ENCODE measurements around the gene ERGIC3. TPM values are rescaled to one million over a fixed set of nuclear protein-coding genes. Genes with fewer than 3 reads are reported as not detected.
"Not testable (repeated sequence)": the region's sequence is repeated elsewhere in the genome, so short reads cannot be mapped to it uniquely, and the experiment has no call there.

Gene ERGIC3
- polyA plus RNA-seq, 6 donors from 2014 or later: 103 to 141 (median 117) TPM

DNA sequence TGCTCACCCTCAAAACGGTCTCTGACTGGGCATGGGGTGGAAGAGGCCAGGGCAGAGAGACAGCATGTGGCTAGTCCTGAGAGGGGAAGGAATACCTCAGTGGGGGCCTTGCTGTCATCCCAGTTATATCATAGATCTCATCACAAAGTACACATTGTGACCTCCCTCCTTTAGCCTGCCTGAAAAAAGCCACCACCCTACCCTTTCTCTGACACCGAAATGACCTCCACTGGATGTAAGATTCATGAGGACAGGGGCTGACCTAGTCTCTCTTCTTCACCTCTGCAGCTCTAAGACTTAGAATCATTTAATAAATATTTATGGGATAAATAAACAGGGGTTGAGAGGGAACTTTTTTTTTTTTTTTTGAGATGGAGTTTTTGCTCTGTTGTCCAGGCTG, 12.3 kb upstream of the ERGIC3 start, which contains the start of gene C20orf173:
Gene C20orf173 (minus strand): TSS at position 101 of the 400 bp plus-strand sequence. CDS start 279 bp downstream, outside the sequence.
- ATAC-seq (ENCODE audit: low read depth in 2 of 2): no peak
- no peak for DNase-seq
- Mint-ChIP-seq H3K27ac (no peak within 1 kb of the TSS), H3K9me3 (no peaks in the 10 kb centered on the region), H3K36me3 (no peaks in the 10 kb centered on the region), H3K4me1 (peaks cover 0 to 5% (median 0%) of the 10 kb centered on the region in 3 donors), H3K27me3 (no peaks in the 10 kb centered on the region), H3K4me3 (no peak within 1 kb of the TSS)

DNA sequence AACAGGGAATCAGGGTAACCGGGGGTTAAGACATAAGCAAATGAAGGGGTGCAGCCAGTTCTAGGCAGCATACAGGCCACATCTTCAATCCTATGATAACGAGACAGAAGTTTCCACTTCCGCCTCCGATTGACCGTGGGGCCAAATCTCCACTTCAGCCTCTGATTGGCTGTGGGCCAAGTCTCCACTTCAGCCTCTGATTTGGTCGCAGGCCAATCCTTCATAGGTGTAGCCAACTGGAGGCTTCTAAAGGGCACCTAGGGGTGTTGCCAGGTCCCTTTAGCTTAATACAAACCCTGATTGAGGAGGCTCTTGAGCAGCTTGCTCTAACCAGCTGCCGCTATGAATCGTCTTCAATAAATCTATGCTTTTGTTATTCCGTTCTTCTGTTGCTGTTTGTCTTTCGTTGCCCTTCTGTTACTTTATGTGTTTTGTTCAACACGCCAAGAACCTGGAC, 2.1 kb upstream of the ERGIC3 start:
- no peaks in the 10 kb centered on the region for H3K9me3 Mint-ChIP-seq
- peak overlapping the region in 4 of 6 donors; percentile 37 to 76 (median 48) for H3K27ac Mint-ChIP-seq
- peak overlapping the region in 5 of 8 donors; percentile 19 to 78 (median 47) for H3K4me3 Mint-ChIP-seq
- H3K36me3 Mint-ChIP-seq: no peaks in the 10 kb centered on the region
- H3K4me1 Mint-ChIP-seq: peaks cover 12 to 32% (median 27%) of the 10 kb centered on the region in 3 donors
- no peaks in the 10 kb centered on the region for H3K27me3 Mint-ChIP-seq
- peak; percentile 46 for DNase-seq
- ATAC-seq (ENCODE audit: low read depth in 2 of 2): peak; percentile 23 to 69

DNA sequence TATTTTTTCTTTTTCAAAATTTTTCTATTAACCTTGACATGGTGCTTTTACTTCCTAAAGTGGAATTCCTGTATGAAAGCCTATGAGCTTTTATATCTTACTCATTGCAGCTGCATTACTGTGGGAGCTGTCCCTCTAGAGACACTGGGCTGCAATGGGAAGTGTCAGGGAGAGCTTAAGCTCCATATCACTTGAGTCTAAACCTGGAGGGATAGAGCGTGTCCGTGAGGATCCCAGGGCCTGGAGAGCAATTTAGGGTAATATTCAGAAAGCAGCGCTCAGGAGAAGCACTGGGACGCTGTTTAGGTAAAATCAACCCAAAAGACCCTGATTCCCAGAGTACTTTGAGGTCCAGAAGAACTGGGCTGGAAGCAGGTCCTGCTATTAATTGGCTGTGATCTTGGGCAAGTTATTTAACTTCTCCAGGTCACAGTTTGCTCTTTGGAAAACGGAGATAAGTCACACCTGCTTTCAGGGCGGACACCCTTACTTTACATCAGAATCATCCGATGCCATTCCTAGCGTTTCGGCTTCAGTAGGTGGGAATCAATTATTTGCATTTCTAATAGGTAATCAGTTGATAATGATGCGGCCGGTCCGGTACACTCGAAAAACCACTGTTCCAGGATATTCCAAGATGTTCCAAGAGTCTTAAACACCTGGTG, 628 bp upstream of the ERGIC3 start:
- DNase-seq: no peak
- Mint-ChIP-seq H3K9me3 (no peaks in the 10 kb centered on the region), H3K27me3 (no peaks in the 10 kb centered on the region), H3K36me3 (no peaks in the 10 kb centered on the region), H3K27ac (peak overlapping the region in 5 of 6 donors; percentile 67 to 97 (median 87)), H3K4me1 (peaks cover 12 to 32% (median 27%) of the 10 kb centered on the region in 3 donors), H3K4me3 (peak overlapping the region; percentile 89 to 95 (median 92))
- no peak for ATAC-seq (ENCODE audit: low read depth in 2 of 2)

GRCh38 chr20:35542990-35543389, 1.1 kb downstream of the ERGIC3 start:
- peak overlapping the region in 1 of 6 donors; percentile 74 for H3K27ac Mint-ChIP-seq
- no peak for ATAC-seq (ENCODE audit: low read depth in 2 of 2)
- H3K27me3 Mint-ChIP-seq: no peaks in the 10 kb centered on the region

DNA sequence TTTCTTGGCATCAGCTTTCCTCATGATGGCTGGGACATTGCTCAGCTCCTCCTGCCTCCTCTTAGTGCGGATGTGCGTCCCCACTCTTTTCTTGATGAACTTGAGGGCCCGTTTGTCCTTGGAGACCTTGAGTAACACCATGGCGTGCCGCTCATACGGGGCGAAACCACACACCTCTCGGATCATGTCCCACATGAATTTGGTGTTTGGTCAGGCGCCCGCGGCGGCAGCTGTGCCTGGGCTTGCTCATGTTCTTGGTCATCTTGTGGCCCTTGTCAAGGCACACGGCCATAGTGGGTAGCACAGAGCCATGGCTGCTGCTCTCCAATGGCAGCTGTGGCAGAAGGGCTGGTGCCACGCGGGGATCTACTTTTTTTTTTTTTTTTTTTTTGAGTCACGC, 2.6 kb downstream of the ERGIC3 start:
- Mint-ChIP-seq H3K27ac (no peak overlapping the region), H3K9me3 (no peaks in the 10 kb centered on the region), H3K36me3 (peaks cover 0 to 5% of the 10 kb centered on the region in 2 donors), H3K4me1 (peaks cover 12 to 32% (median 27%) of the 10 kb centered on the region in 3 donors), H3K27me3 (no peaks in the 10 kb centered on the region), H3K4me3 (peak overlapping the region in 3 of 8 donors; percentile 28 to 89 (median 44))
- DNase-seq (no peak), ATAC-seq (ENCODE audit: low read depth in 2 of 2) (no peak)

More at GRCh38 chr20:35542990-35543389, 1.1 kb downstream of the ERGIC3 start:
- H3K4me3 Mint-ChIP-seq: peak overlapping the region; percentile 89 to 95 (median 92)
- H3K4me1 Mint-ChIP-seq: peaks cover 12 to 32% (median 27%) of the 10 kb centered on the region in 3 donors
- no peak for DNase-seq
- no peaks in the 10 kb centered on the region for H3K9me3 Mint-ChIP-seq
- no peaks in the 10 kb centered on the region for H3K36me3 Mint-ChIP-seq

GRCh38 chr20:35544941-35545340, 3.1 kb downstream of the ERGIC3 start:
- H3K27me3 Mint-ChIP-seq: not testable (repeated sequence)

DNA sequence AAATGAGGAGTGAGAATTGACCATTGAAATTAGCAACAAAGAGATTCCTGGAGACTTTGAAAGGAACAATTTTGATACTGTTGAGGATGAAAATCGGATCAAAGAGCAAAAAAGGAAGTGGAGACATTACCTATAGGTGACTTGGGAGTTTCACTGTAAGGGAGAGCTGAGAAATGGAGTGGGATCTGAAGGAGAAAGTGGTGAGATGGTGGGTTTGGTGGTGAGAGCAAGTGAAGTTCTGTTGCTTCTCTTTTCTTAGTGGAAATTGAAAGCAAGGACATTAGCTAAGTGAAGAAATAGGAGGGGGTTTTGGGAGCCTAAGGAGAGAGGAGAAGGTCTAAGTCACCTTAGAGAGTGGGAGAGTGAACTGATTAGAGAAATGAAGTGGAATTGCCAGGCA, 4.2 kb downstream of the ERGIC3 start:
- Mint-ChIP-seq H3K4me1 (peaks cover 9 to 29% (median 26%) of the 10 kb centered on the region in 3 donors), H3K4me3 (no peak overlapping the region), H3K9me3 (no peaks in the 10 kb centered on the region), H3K27me3 (no peaks in the 10 kb centered on the region), H3K36me3 (peaks cover 0 to 5% of the 10 kb centered on the region in 2 donors), H3K27ac (no peak overlapping the region)
- DNase-seq (no peak), ATAC-seq (ENCODE audit: low read depth in 2 of 2) (no peak)

More at GRCh38 chr20:35544941-35545340, 3.1 kb downstream of the ERGIC3 start:
- not testable (repeated sequence) for H3K27ac Mint-ChIP-seq; ATAC-seq (ENCODE audit: low read depth in 2 of 2); H3K36me3 Mint-ChIP-seq; H3K9me3 Mint-ChIP-seq; DNase-seq
- H3K4me3 Mint-ChIP-seq: peak overlapping the region in 1 of 8 donors; percentile 44
- H3K4me1 Mint-ChIP-seq: peaks cover 12 to 32% (median 27%) of the 10 kb centered on the region in 3 donors

DNA sequence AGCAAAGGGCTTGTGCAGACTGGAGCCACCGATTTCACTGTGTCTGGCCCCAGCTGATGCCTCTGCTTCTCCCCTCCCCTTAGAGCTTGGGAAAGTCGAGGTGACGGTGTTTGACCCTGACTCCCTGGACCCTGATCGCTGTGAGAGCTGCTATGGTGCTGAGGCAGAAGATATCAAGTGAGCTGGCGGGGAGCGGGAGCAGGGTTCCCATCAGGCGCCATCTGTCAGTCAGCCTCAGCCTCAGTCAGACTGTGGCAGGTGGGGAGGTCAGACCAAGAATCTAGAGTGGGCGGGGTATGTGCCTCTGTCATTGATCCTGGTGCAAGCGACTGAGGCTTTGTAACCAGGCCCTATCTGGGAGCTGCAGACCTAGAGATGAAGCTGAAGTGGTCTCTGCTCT, 5.5 kb downstream of the ERGIC3 start:
- peaks cover 3 to 17% (median 17%) of the 10 kb centered on the region in 3 donors for H3K4me1 Mint-ChIP-seq
- H3K36me3 Mint-ChIP-seq: peaks cover 0 to 5% of the 10 kb centered on the region in 2 donors
- no peaks in the 10 kb centered on the region for H3K9me3 Mint-ChIP-seq
- no peak overlapping the region for H3K27ac Mint-ChIP-seq
- ATAC-seq (ENCODE audit: low read depth in 2 of 2) (no peak), DNase-seq (no peak)
- H3K27me3 Mint-ChIP-seq: no peaks in the 10 kb centered on the region
- no peak overlapping the region for H3K4me3 Mint-ChIP-seq

GRCh38 chr20:35551503-35551902, 9.6 kb downstream of the ERGIC3 start:
- no peaks in the 10 kb centered on the region for H3K9me3 Mint-ChIP-seq
- no peak overlapping the region for H3K27ac Mint-ChIP-seq
- DNase-seq (no peak), ATAC-seq (ENCODE audit: low read depth in 2 of 2) (no peak)
- H3K36me3 Mint-ChIP-seq: peaks cover 5 to 12% of the 10 kb centered on the region in 2 donors
- no peak overlapping the region for H3K4me3 Mint-ChIP-seq
- no peaks in the 10 kb centered on the region for H3K27me3 Mint-ChIP-seq
- no peaks in the 10 kb centered on the region for H3K4me1 Mint-ChIP-seq

- no peak for ATAC-seq (ENCODE audit: low read depth in 2 of 2)
- Mint-ChIP-seq H3K4me3 (no peak overlapping the region), H3K9me3 (no peaks in the 10 kb centered on the region), H3K36me3 (peaks cover 5 to 13% of the 10 kb centered on the region in 2 donors), H3K4me1 (no peaks in the 10 kb centered on the region), H3K27me3 (no peaks in the 10 kb centered on the region), H3K27ac (no peak overlapping the region)
- no peak for DNase-seq
Observed at GRCh38 chr20:35552914-35553313, 11.0 kb downstream of the ERGIC3 start.

DNA sequence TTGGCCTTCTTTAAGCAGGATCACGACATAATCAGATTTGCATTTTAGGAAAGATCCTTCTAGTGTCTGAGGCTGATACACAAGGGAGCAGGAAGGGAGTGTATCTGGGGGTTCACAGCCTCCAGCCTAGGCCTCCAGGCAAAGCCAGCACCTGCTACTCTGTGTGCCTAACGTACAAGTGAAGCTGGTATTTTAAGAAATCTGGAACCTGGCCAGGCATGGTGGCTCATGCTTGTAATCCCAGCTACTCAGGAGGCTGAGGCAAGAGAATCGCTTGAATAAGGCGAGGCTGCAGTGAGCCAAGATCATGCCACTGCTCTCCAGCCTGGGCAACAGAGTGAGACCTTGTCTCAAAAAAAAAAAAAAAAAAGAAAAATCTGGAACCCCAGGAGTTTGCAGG, 13.6 kb downstream of the ERGIC3 start:
- H3K4me3 Mint-ChIP-seq; H3K4me1 Mint-ChIP-seq; ATAC-seq (ENCODE audit: low read depth in 2 of 2); H3K27me3 Mint-ChIP-seq; DNase-seq; H3K9me3 Mint-ChIP-seq: not testable (repeated sequence)
- H3K27ac Mint-ChIP-seq: peak overlapping the region in 1 of 6 donors; percentile 59
- peaks cover 0 to 31% of the 10 kb centered on the region in 2 donors for H3K36me3 Mint-ChIP-seq

DNA sequence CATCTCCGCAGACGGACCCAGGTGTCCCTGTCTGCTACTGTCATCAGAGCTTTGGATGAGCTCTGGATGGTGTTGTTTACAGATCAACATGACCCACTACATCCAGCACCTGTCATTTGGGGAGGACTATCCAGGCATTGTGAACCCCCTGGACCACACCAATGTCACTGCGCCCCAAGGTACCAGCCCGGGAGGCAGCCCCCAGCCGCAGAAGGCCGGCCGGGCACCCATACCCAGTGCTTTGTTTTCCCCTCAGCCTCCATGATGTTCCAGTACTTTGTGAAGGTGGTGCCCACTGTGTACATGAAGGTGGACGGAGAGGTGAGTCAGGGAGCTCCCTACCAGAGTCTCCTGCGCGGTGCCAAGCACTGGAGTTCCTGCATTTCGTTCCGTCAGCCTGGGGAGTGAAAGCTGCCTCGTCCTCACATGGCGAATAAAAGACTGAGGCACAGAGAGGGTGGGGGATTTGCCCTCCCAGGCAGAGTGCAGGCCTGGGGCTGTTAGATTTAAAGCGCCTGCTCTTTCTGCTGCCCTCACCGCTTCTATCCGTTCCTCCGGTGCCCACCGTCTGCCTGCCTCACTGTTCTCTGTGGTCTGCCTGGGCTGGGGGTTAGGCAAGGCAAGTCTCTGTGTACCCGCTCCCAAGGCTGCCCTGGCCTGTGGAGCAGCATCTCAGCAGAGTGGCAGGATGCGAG, 14.2 kb downstream of the ERGIC3 start:
- no peak overlapping the region for H3K4me3 Mint-ChIP-seq
- peak overlapping the region in 2 of 6 donors; percentile 12 to 59 for H3K27ac Mint-ChIP-seq
- no peaks in the 10 kb centered on the region for H3K4me1 Mint-ChIP-seq
- H3K36me3 Mint-ChIP-seq: peaks cover 0 to 31% of the 10 kb centered on the region in 2 donors
- no peak for DNase-seq
- no peaks in the 10 kb centered on the region for H3K9me3 Mint-ChIP-seq
- H3K27me3 Mint-ChIP-seq: no peaks in the 10 kb centered on the region
- ATAC-seq (ENCODE audit: low read depth in 2 of 2): no peak

GRCh38 chr20:35556871-35557270, 15.0 kb downstream of the ERGIC3 start:
- no peak overlapping the region for H3K4me3 Mint-ChIP-seq
- H3K9me3 Mint-ChIP-seq: no peaks in the 10 kb centered on the region
- H3K36me3 Mint-ChIP-seq: peaks cover 0 to 31% of the 10 kb centered on the region in 2 donors
- ATAC-seq (ENCODE audit: low read depth in 2 of 2) (no peak), DNase-seq (no peak)
- no peak overlapping the region for H3K27ac Mint-ChIP-seq
- no peaks in the 10 kb centered on the region for H3K4me1 Mint-ChIP-seq
- no peaks in the 10 kb centered on the region for H3K27me3 Mint-ChIP-seq

GRCh38 chr20:35558451-35558850, 16.6 kb downstream of the ERGIC3 start:
- Mint-ChIP-seq H3K4me1 (no peaks in the 10 kb centered on the region), H3K27ac (peak overlapping the region in 2 of 6 donors; percentile 0 to 88), H3K9me3 (no peaks in the 10 kb centered on the region), H3K4me3 (no peak overlapping the region), H3K36me3 (peaks cover 0 to 31% of the 10 kb centered on the region in 2 donors), H3K27me3 (no peaks in the 10 kb centered on the region)
- ATAC-seq (ENCODE audit: low read depth in 2 of 2) (no peak), DNase-seq (no peak)

All from naive B cell (primary cell).